ENCODE results near the gene MELK.

DNA sequence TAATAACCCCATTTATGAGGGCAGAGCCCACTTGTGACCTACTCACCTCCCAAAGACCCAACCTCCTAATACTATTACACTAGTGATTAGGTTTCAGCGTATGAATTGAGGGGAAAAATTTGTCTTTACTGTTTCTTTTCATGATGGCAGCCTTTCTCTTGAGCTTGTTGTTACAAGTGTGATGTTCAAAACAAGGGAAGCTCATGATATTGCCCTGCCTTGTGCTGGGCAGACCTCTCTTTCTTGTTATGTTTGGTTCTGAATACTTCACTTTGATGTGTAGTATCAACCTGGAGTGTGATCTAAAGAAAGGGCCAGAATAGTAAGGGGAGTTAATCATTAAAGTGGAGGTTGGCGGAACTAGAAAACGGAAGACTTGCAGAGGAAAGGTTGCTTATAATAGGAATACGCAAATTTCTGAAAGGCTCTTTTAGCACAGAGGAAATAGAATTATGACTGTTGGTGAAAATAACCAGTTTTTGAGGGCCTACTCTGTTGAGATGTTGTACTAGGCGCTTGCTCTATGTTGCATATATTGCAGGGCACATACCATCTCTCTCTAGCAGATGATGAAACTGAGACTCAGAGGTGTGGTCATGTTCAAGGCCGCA, 68.2 kb downstream of the MELK start:
- TF ChIP-seq, protein P1, sequence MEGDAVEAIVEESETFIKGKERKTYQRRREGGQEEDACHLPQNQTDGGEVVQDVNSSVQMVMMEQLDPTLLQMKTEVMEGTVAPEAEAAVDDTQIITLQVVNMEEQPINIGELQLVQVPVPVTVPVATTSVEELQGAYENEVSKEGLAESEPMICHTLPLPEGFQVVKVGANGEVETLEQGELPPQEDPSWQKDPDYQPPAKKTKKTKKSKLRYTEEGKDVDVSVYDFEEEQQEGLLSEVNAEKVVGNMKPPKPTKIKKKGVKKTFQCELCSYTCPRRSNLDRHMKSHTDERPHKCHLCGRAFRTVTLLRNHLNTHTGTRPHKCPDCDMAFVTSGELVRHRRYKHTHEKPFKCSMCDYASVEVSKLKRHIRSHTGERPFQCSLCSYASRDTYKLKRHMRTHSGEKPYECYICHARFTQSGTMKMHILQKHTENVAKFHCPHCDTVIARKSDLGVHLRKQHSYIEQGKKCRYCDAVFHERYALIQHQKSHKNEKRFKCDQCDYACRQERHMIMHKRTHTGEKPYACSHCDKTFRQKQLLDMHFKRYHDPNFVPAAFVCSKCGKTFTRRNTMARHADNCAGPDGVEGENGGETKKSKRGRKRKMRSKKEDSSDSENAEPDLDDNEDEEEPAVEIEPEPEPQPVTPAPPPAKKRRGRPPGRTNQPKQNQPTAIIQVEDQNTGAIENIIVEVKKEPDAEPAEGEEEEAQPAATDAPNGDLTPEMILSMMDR (IDR thresholded peaks at IDR 0.05; ENCODE audit: low read depth, low read length): no peak
- no peak for TF ChIP-seq EZH2phosphoT487 (IDR thresholded peaks at IDR 0.05; ENCODE audit: low read depth)
